ENCODE measurements around the gene PRPF40A.

PRPF40A gene

DNA sequence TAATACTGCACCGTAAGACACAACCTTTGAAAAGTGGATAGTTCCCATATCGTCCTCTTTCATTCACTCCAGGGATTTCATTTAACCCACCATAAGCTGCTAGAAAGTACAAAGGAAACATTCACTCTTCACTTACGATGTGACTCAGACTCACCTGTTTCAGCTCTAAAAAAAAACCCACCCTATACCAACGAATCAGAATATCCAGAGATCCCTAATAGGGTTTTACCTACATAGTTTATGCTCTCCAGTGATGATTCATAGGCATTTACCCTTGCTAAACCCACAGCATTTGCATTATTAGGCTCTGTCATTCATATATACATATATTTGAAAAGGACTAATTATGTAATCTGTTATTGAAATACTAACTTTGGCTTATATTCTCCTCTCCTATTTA, 60.2 kb downstream of the PRPF40A start:
- TF ChIP-seq, protein P1, sequence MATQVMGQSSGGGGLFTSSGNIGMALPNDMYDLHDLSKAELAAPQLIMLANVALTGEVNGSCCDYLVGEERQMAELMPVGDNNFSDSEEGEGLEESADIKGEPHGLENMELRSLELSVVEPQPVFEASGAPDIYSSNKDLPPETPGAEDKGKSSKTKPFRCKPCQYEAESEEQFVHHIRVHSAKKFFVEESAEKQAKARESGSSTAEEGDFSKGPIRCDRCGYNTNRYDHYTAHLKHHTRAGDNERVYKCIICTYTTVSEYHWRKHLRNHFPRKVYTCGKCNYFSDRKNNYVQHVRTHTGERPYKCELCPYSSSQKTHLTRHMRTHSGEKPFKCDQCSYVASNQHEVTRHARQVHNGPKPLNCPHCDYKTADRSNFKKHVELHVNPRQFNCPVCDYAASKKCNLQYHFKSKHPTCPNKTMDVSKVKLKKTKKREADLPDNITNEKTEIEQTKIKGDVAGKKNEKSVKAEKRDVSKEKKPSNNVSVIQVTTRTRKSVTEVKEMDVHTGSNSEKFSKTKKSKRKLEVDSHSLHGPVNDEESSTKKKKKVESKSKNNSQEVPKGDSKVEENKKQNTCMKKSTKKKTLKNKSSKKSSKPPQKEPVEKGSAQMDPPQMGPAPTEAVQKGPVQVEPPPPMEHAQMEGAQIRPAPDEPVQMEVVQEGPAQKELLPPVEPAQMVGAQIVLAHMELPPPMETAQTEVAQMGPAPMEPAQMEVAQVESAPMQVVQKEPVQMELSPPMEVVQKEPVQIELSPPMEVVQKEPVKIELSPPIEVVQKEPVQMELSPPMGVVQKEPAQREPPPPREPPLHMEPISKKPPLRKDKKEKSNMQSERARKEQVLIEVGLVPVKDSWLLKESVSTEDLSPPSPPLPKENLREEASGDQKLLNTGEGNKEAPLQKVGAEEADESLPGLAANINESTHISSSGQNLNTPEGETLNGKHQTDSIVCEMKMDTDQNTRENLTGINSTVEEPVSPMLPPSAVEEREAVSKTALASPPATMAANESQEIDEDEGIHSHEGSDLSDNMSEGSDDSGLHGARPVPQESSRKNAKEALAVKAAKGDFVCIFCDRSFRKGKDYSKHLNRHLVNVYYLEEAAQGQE (IDR thresholded peaks at IDR 0.05; ENCODE audit: insufficient read depth in 1 of 2, low read depth in 2 of 2, low read length in 2 of 2): no peak
- TF ChIP-seq SIN3A (IDR thresholded peaks at IDR 0.05; ENCODE audit: borderline replicate concordance, insufficient read depth, low read length): no peak
- TF ChIP-seq TAF1 (IDR thresholded peaks at IDR 0.05; ENCODE audit: borderline replicate concordance, insufficient read depth, low read length): no peak

DNA sequence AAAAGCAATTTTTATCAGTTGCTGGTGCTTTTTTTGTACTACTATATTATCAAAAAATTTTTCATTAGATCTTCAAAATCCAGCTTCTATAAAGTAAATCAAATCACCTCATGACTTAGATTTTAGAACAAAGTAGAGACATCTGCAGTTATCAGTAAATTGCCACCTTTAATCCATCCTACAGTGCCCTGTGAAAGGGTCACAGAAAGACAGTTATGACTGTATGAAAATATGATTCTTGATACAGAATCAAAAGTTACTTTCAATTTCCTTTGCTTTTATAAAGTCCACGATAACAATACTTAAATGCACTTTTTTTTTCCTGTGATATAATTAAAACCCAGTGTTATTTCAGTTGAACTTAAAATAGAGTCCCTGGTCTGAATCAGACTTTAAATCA, 61.4 kb downstream of the PRPF40A start:
- TF ChIP-seq POLR2AphosphoS5 (IDR thresholded peaks at IDR 0.05; ENCODE audit: low read depth, low read length): no peak
- TF ChIP-seq TAF1 (IDR thresholded peaks at IDR 0.05; ENCODE audit: borderline replicate concordance, insufficient read depth, low read length): no peak
- no peak for TF ChIP-seq FOXP2 (optimal IDR thresholded peaks at IDR 0.05; ENCODE audit: borderline replicate concordance, extremely low read depth, extremely low read length, insufficient read depth)
- TF ChIP-seq, protein P1 (IDR thresholded peaks at IDR 0.05; ENCODE audit: insufficient read depth in 1 of 2, low read depth in 2 of 2, low read length in 2 of 2): no peak
- no peak for TF ChIP-seq SIN3A (IDR thresholded peaks at IDR 0.05; ENCODE audit: borderline replicate concordance, insufficient read depth, low read length)

- TF ChIP-seq, protein P1 (IDR thresholded peaks at IDR 0.05; ENCODE audit: insufficient read depth in 1 of 2, low read depth in 2 of 2, low read length in 2 of 2): no peak
- TF ChIP-seq SIN3A (IDR thresholded peaks at IDR 0.05; ENCODE audit: borderline replicate concordance, insufficient read depth, low read length): no peak
- TF ChIP-seq FOXP2 (optimal IDR thresholded peaks at IDR 0.05; ENCODE audit: borderline replicate concordance, extremely low read depth, extremely low read length, insufficient read depth): no peak
- no peak for TF ChIP-seq POLR2AphosphoS5 (IDR thresholded peaks at IDR 0.05; ENCODE audit: low read depth, low read length)
- no peak for TF ChIP-seq TAF1 (IDR thresholded peaks at IDR 0.05; ENCODE audit: borderline replicate concordance, insufficient read depth, low read length)
Observed at GRCh38 chr2:152651834-152652233, 65.4 kb downstream of the PRPF40A start.

DNA sequence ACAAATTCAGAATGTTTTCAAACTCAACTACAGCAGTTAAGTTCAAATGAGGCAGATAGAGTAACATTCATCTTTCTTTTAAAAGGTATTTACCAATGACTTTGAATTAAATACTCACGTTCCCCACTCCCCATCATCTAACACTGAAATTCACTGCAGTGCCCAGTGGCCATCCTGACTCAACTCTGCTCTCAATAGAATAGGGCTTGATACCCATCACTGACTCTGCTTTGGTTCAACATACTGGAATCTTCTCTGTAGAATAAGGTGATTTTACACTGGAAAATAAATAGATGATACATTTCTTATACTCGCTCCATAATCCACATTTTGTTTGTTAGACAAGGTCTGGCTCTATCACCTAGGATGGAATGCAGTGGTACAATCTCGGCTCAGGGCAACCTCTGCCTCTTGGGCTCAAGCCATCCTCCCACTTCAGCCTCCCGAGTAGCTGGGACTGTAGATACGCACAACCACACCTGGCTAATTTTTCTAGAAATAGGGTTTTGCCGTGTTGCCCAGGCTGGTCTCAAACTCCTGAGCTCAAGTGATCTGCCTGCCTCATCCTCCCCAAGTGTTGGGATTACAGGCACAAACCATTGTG, 66.4 kb downstream of the PRPF40A start:
- no peak for TF ChIP-seq TAF1 (IDR thresholded peaks at IDR 0.05; ENCODE audit: borderline replicate concordance, insufficient read depth, low read length)
- TF ChIP-seq, protein P1 (IDR thresholded peaks at IDR 0.05; ENCODE audit: insufficient read depth in 1 of 2, low read depth in 2 of 2, low read length in 2 of 2): no peak
- TF ChIP-seq SIN3A (IDR thresholded peaks at IDR 0.05; ENCODE audit: borderline replicate concordance, insufficient read depth, low read length): no peak
- TF ChIP-seq POLR2AphosphoS5 (IDR thresholded peaks at IDR 0.05; ENCODE audit: low read depth, low read length): no peak
- no peak for TF ChIP-seq FOXP2 (optimal IDR thresholded peaks at IDR 0.05; ENCODE audit: borderline replicate concordance, extremely low read depth, extremely low read length, insufficient read depth)

- TF ChIP-seq TAF1 (IDR thresholded peaks at IDR 0.05; ENCODE audit: borderline replicate concordance, insufficient read depth, low read length) (no peak), FOXP2 (optimal IDR thresholded peaks at IDR 0.05; ENCODE audit: borderline replicate concordance, extremely low read depth, extremely low read length, insufficient read depth) (no peak), SIN3A (IDR thresholded peaks at IDR 0.05; ENCODE audit: borderline replicate concordance, insufficient read depth, low read length) (no peak), POLR2AphosphoS5 (IDR thresholded peaks at IDR 0.05; ENCODE audit: low read depth, low read length) (no peak; the same call in 1 of the 2 replicates)
- TF ChIP-seq, protein P1 (IDR thresholded peaks at IDR 0.05; ENCODE audit: insufficient read depth in 1 of 2, low read depth in 2 of 2, low read length in 2 of 2): no peak
Observed at GRCh38 chr2:152649997-152650396, 67.3 kb downstream of the PRPF40A start.
